Lower leg skin (tissue), 3 donors: ENCODE measurements around the gene AP2S1.

Source experiments
- POLR2A ChIP-seq, 2 donors: fragments of 450-650 bp; IDR thresholded peaks; one replicate each; pipeline ENCODE4 v1.6.1; 2016 to 2017; ENCODE audit warnings: antibody characterized with exemption in 2 of 2, mild to moderate bottlenecking in 1 of 2, moderate library complexity in 1 of 2
- TF ChIP-seq, protein P1 (sequence below), 3 donors: fragments of 450-650 bp; IDR thresholded peaks; one replicate each; pipeline ENCODE4 v1.5.1; 2016; ENCODE audit warnings: antibody characterized with exemption in 3 of 3, mild to moderate bottlenecking in 3 of 3, moderate library complexity in 2 of 3

- TF ChIP-seq, protein P1, sequence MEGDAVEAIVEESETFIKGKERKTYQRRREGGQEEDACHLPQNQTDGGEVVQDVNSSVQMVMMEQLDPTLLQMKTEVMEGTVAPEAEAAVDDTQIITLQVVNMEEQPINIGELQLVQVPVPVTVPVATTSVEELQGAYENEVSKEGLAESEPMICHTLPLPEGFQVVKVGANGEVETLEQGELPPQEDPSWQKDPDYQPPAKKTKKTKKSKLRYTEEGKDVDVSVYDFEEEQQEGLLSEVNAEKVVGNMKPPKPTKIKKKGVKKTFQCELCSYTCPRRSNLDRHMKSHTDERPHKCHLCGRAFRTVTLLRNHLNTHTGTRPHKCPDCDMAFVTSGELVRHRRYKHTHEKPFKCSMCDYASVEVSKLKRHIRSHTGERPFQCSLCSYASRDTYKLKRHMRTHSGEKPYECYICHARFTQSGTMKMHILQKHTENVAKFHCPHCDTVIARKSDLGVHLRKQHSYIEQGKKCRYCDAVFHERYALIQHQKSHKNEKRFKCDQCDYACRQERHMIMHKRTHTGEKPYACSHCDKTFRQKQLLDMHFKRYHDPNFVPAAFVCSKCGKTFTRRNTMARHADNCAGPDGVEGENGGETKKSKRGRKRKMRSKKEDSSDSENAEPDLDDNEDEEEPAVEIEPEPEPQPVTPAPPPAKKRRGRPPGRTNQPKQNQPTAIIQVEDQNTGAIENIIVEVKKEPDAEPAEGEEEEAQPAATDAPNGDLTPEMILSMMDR (IDR thresholded peaks at IDR 0.05) = no peak
- no peak for TF ChIP-seq POLR2A (IDR thresholded peaks at IDR 0.05)
These were observed 10.7 kb downstream of the AP2S1 start for GRCh38 chr19:46839752-46840497.
